H9 (cell line): Measurements from ENCODE around the gene OR51A4. TPM values are rescaled to one million over a fixed set of nuclear protein-coding genes. Genes with fewer than 3 reads are reported as not detected.

Experiments
- DNase-seq: peaks from one replicate; pipeline ENCODE4 v3.0.0-alpha.2; 2017
- H2AFZ ChIP-seq: one replicate; pipeline ENCODE4 v1.6.1; 2013; ENCODE audit warnings: mild to moderate bottlenecking, low read length, control low read depth, moderate library complexity
- H2AK5ac ChIP-seq: 2 replicates; pipeline ENCODE4 v1.6.1; 2013; ENCODE audit warnings: low read length, control low read depth, mixed read lengths; ENCODE audit not compliant: insufficient read length
- H2BK120ac ChIP-seq: one replicate; pipeline ENCODE4 v1.6.1; 2013; ENCODE audit warnings: low read depth, mild to moderate bottlenecking, low read length, control low read depth, inconsistent platforms; ENCODE audit not compliant: poor library complexity, severe bottlenecking
- H2BK12ac ChIP-seq: 2 replicates; pipeline ENCODE4 v1.6.1; 2013; ENCODE audit warnings: low read length, control low read depth, mixed read lengths, low read depth; ENCODE audit not compliant: insufficient read length
- H2BK15ac ChIP-seq: 2 replicates; pipeline ENCODE4 v1.6.1; 2013; ENCODE audit warnings: low read depth, low read length, control low read depth
- H2BK20ac ChIP-seq: one replicate; pipeline ENCODE4 v1.6.1; 2013; ENCODE audit warnings: low read depth, mild to moderate bottlenecking, low read length, control low read depth, inconsistent platforms; ENCODE audit not compliant: poor library complexity, severe bottlenecking
- H2BK5ac ChIP-seq: 2 replicates; pipeline ENCODE4 v1.6.1; 2013; ENCODE audit warnings: low read length, control low read depth, mixed read lengths; ENCODE audit not compliant: insufficient read length
- H3K14ac ChIP-seq: 2 replicates; pipeline ENCODE4 v1.6.1; 2013; ENCODE audit warnings: low read length, control low read depth; ENCODE audit not compliant: insufficient read depth
- H3K18ac ChIP-seq: 2 replicates; pipeline ENCODE4 v1.6.1; 2013; ENCODE audit warnings: low read depth, mild to moderate bottlenecking, mixed read lengths, low read length, control low read depth; ENCODE audit not compliant: insufficient read length
- H3K23ac ChIP-seq: 2 replicates; pipeline ENCODE4 v1.6.1; 2013; ENCODE audit warnings: low read length, control low read depth, mixed read lengths, low read depth; ENCODE audit not compliant: insufficient read length
- H3K23me2 ChIP-seq: 2 replicates; pipeline ENCODE4 v1.6.1; 2013; ENCODE audit warnings: low read depth, mild to moderate bottlenecking, mixed read lengths, low read length, control low read depth; ENCODE audit not compliant: insufficient read length, poor library complexity, severe bottlenecking
- H3K27ac ChIP-seq: 2 replicates; pipeline ENCODE4 v1.5.1; 2013; ENCODE audit warnings: low read length, control low read depth, mixed read lengths, low read depth; ENCODE audit not compliant: insufficient read length
- H3K27me3 ChIP-seq: 2 replicates; pipeline ENCODE4 v1.6.1; 2013; ENCODE audit warnings: low read length, control low read depth, inconsistent platforms; ENCODE audit not compliant: insufficient read depth
- H3K4ac ChIP-seq: 2 replicates; pipeline ENCODE4 v1.6.1; 2013; ENCODE audit warnings: low read depth, mild to moderate bottlenecking, control low read depth, inconsistent platforms, low read length, moderate library complexity
- H3K4me1 ChIP-seq: 2 replicates; pipeline ENCODE4 v1.6.1; 2013; ENCODE audit warnings: low read length, control low read depth, inconsistent platforms; ENCODE audit not compliant: insufficient read depth
- H3K4me2 ChIP-seq: 2 replicates; pipeline ENCODE4 v1.6.1; 2013; ENCODE audit warnings: low read length, control low read depth, mixed read lengths; ENCODE audit not compliant: insufficient read length, insufficient read depth
- H3K56ac ChIP-seq: 2 replicates; pipeline ENCODE4 v1.6.1; 2013; ENCODE audit warnings: low read depth, mild to moderate bottlenecking, mixed read lengths, low read length, control low read depth; ENCODE audit not compliant: insufficient read length
- H3K79me1 ChIP-seq: 2 replicates; pipeline ENCODE4 v1.6.1; 2013; ENCODE audit warnings: low read depth, mild to moderate bottlenecking, moderate library complexity, low read length, control low read depth, inconsistent platforms; ENCODE audit not compliant: insufficient read depth, poor library complexity, severe bottlenecking
- H3K79me2 ChIP-seq: 2 replicates; pipeline ENCODE4 v1.6.1; 2013; ENCODE audit warnings: low read length, control low read depth, inconsistent platforms; ENCODE audit not compliant: insufficient read depth
- H3K9ac ChIP-seq: 2 replicates; pipeline ENCODE4 v1.6.1; 2013; ENCODE audit warnings: low read length, control low read depth, mixed read lengths; ENCODE audit not compliant: insufficient read length; ENCODE audit errors: extremely low read depth
- H3K9me3 ChIP-seq: one replicate; pipeline ENCODE4 v1.6.1; 2013; ENCODE audit warnings: low read depth, low read length, inconsistent platforms; ENCODE audit not compliant: control insufficient read depth
- H3T11ph ChIP-seq: one replicate; pipeline ENCODE4 v1.6.1; 2013; ENCODE audit warnings: mild to moderate bottlenecking, low read length, control low read depth, inconsistent platforms
- H4K20me1 ChIP-seq: one replicate; pipeline ENCODE4 v1.6.1; 2013; ENCODE audit not compliant: control insufficient read depth, insufficient read length, insufficient read depth
- H4K5ac ChIP-seq: 2 replicates; pipeline ENCODE4 v1.6.1; 2013; ENCODE audit warnings: low read depth, mild to moderate bottlenecking, mixed read lengths, low read length, control low read depth; ENCODE audit not compliant: insufficient read length
- H4K8ac ChIP-seq: replicated peaks from 2 replicates; pipeline ENCODE4 v1.6.1; 2013; ENCODE audit warnings: low read length, control low read depth, mixed read lengths, low read depth; ENCODE audit not compliant: insufficient read length
- H4K91ac ChIP-seq: 2 replicates; pipeline ENCODE4 v1.6.1; 2013; ENCODE audit warnings: low read depth, mild to moderate bottlenecking, moderate library complexity, mixed read lengths, low read length, control low read depth; ENCODE audit not compliant: insufficient read length
- H3K27ac Mint-ChIP-seq, 3 experiments: 2 replicates in 2 of 3; 3 replicates in 1 of 3; pipeline ENCODE4 v1.8.0; 2020 to 2021; ENCODE audit warnings: mixed read lengths in 3 of 3, mild to moderate bottlenecking in 1 of 3, moderate library complexity in 1 of 3
- H3K27me3 Mint-ChIP-seq: 2 replicates; pipeline ENCODE4 v1.8.0; 2021; ENCODE audit warnings: low read depth, mild to moderate bottlenecking, moderate library complexity, mixed read lengths
- H3K36me3 Mint-ChIP-seq, 3 experiments: 2 replicates in 2 of 3; 3 replicates in 1 of 3; pipeline ENCODE4 v1.8.0; 2020 to 2021; ENCODE audit warnings: low read depth in 3 of 3, mixed read lengths in 3 of 3; ENCODE audit not compliant: insufficient read depth in 1 of 3
- H3K4me1 Mint-ChIP-seq, 2 experiments: 2 replicates each; pipeline ENCODE4 v1.8.0; 2020; ENCODE audit warnings: mixed read lengths in 2 of 2
- H3K4me3 Mint-ChIP-seq, 2 experiments: 2 replicates in 1 of 2; 3 replicates in 1 of 2; pipeline ENCODE4 v1.8.0; 2020 to 2021; ENCODE audit warnings: mild to moderate bottlenecking in 2 of 2, mixed read lengths in 2 of 2, moderate library complexity in 1 of 2
- H3K9me3 Mint-ChIP-seq, 2 experiments: 2 replicates in 1 of 2; 3 replicates in 1 of 2; pipeline ENCODE4 v1.8.0; 2020; ENCODE audit warnings: mild to moderate bottlenecking in 2 of 2, mixed read lengths in 2 of 2, moderate library complexity in 1 of 2
- WGBS: extraction: QIAGEN DNeasy Blood & Tissue Kit; methylation state at CpG from one replicate; pipeline ENCODE4 v1.1.7; 2013; ENCODE audit warnings: missing lambda C conversion rate, low lambda C conversion rate, mixed read lengths; ENCODE audit not compliant: insufficient read length; ENCODE audit errors: extremely low coverage; 5-methylcytosine and 5-hydroxymethylcytosine counted together
- total RNA-seq: library from RNA; stranded (reverse); gene quantifications from 2 replicates; pipeline ENCODE4 v1.2.1, GENCODE V29; 2021
- TF ChIP-seq, protein P1 (sequence below): fragments of 200-600 bp; sonication (generic); conservative IDR thresholded peaks from 3 replicates; pipeline ENCODE4 v1.8.0; 2021; ENCODE audit warnings: antibody characterized with exemption, mild to moderate bottlenecking

The OR51A4 gene
- total RNA-seq, 1 experiment from 2014 or later, result not detected

DNA sequence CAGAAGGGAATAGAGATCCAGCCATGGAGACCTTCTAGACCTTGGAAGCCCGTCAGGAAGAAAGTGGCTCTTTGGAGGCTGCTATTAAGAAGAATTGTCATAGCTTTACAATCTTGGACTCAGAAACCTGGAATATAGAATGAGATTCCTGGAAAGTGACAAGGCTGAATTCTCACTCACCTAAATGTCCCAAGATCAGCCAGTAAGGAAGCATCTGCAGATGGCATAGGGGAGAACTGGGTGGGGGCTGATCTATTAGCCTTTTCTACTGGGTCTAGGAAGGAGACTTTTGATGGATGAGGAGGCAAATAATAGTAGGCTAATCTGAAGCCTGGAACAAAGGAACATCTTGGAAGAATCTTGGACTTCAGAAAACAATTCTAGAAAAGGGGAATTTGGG, 23.2 kb downstream of the OR51A4 start, which contains the start of gene OR51G1:
Gene OR51G1, minus strand, starts transcription at position 101 of the 400 bp plus-strand sequence. Its CDS starts 0 bp downstream, at position 101.
- no peak within 1 kb of the TSS; a peak in 1 of 7 replicates for H3K27ac Mint-ChIP-seq
- Histone ChIP-seq H2BK12ac (no peak within 1 kb of the TSS), H2BK120ac (no peak within 1 kb of the TSS), H4K20me1 (no peaks in the 10 kb centered on the region), H2BK15ac (no peak within 1 kb of the TSS), H4K8ac (no peak within 1 kb of the TSS), H2BK20ac (no peak within 1 kb of the TSS), H3K27ac (no peak within 1 kb of the TSS), H2AFZ (no peak within 1 kb of the TSS), H4K5ac (no peak within 1 kb of the TSS), H3K27me3 (no peaks in the 10 kb centered on the region), H3K23me2 (no peaks in the 10 kb centered on the region), H3K18ac (no peak within 1 kb of the TSS), H3K4ac (no peak within 1 kb of the TSS), H3K79me1 (no peaks in the 10 kb centered on the region), H3K79me2 (no peaks in the 10 kb centered on the region), H3K56ac (no peak within 1 kb of the TSS), H3K9me3 (no peaks in the 10 kb centered on the region), H3K4me2 (no peak within 1 kb of the TSS), H3K9ac (no peak within 1 kb of the TSS), H3T11ph (no peak within 1 kb of the TSS), H4K91ac (no peak within 1 kb of the TSS), H3K14ac (no peak within 1 kb of the TSS), H2BK5ac (no peak within 1 kb of the TSS), H3K23ac (no peak within 1 kb of the TSS), H2AK5ac (no peak within 1 kb of the TSS), H3K4me1 (no peaks in the 10 kb centered on the region)
- no peak for DNase-seq
- H3K9me3 Mint-ChIP-seq, result no peaks in the 10 kb centered on the region
- no peak within 1 kb of the TSS for H3K4me3 Mint-ChIP-seq
- H3K27me3 Mint-ChIP-seq, result no peaks in the 10 kb centered on the region; the same call in 1 of the 2 replicates
- no peaks in the 10 kb centered on the region for H3K36me3 Mint-ChIP-seq
- H3K4me1 Mint-ChIP-seq, result no peaks in the 10 kb centered on the region
- WGBS, result no CpG with 5 or more reads among the region's 1 CpG
- TF ChIP-seq, protein P1, sequence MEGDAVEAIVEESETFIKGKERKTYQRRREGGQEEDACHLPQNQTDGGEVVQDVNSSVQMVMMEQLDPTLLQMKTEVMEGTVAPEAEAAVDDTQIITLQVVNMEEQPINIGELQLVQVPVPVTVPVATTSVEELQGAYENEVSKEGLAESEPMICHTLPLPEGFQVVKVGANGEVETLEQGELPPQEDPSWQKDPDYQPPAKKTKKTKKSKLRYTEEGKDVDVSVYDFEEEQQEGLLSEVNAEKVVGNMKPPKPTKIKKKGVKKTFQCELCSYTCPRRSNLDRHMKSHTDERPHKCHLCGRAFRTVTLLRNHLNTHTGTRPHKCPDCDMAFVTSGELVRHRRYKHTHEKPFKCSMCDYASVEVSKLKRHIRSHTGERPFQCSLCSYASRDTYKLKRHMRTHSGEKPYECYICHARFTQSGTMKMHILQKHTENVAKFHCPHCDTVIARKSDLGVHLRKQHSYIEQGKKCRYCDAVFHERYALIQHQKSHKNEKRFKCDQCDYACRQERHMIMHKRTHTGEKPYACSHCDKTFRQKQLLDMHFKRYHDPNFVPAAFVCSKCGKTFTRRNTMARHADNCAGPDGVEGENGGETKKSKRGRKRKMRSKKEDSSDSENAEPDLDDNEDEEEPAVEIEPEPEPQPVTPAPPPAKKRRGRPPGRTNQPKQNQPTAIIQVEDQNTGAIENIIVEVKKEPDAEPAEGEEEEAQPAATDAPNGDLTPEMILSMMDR, result no peak
